GM15510 (cell line): ENCODE measurements around the gene DNAJC9.
A peak's percentile ranks its signal among the peaks of the same experiment; 100 is the strongest.

Source experiments
- POLR2A ChIP-seq: IDR thresholded peaks from 3 replicates; pipeline ENCODE4 v1.6.1; 2011; ENCODE audit warnings: borderline replicate concordance; ENCODE audit not compliant: insufficient read length; ENCODE audit errors: extremely low read depth

Gene DNAJC9, protein sequence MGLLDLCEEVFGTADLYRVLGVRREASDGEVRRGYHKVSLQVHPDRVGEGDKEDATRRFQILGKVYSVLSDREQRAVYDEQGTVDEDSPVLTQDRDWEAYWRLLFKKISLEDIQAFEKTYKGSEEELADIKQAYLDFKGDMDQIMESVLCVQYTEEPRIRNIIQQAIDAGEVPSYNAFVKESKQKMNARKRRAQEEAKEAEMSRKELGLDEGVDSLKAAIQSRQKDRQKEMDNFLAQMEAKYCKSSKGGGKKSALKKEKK

DNA sequence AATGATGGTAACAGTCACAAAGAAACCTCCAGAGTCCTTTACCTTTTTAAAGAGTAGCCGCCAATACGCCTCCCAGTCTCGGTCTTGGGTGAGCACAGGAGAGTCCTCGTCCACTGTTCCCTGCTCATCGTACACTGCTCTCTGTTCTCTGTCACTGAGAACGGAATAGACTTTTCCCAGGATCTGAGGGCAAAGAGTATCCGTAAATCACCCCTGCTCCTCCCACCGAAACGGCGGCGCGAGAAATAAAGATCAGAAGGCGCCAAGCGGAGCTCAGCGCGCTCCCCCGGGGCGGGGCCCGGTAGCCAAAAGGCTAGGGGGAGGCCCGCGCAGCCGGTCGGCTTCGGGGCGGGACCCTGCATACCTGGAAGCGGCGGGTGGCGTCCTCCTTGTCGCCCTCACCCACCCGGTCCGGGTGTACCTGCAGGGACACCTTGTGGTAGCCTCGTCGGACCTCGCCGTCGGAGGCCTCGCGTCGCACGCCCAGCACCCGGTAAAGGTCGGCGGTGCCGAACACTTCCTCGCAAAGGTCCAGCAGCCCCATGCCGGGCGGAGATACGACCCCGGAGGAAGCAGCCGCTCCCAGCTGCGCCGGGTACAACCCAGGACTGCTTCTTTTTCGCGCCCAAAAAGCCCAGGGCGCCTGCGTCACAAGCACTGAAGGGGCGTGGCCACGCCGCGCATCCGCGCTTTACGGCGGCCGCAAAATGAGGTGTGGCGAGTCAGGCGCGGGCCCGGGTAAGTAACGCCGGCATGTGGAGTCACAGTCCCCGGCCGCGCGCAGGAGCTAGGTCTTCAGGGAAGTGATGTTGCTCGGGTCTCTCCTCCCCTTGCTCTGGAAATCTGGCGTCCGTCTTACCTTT is at the start of gene DNAJC9:
Gene DNAJC9 (minus strand): TSS at position 610 of the 863 bp plus-strand sequence. CDS start 66 bp downstream, at position 544.
- TF ChIP-seq POLR2A: peak; percentile 97

DNA sequence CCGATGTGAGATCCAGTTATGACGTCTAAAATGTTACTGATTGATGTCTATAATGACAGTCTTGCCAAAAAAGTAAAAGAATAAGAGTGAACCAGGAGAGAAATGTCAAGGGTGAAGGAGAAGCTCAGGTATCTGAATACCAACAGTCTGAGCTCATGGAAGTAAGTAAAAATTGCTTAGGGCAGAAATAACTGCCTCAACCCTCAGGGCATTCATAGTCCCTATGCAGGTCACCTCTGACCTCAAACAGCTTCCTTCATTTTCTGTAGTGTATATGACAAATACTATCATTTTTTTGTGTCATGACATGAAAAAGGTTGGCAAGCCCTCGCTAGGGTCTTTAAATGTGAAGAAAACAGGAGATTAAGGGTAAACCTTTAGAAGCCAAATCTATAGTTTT is 46.4 kb upstream of the DNAJC9 start:
- no peak for TF ChIP-seq POLR2A

DNA sequence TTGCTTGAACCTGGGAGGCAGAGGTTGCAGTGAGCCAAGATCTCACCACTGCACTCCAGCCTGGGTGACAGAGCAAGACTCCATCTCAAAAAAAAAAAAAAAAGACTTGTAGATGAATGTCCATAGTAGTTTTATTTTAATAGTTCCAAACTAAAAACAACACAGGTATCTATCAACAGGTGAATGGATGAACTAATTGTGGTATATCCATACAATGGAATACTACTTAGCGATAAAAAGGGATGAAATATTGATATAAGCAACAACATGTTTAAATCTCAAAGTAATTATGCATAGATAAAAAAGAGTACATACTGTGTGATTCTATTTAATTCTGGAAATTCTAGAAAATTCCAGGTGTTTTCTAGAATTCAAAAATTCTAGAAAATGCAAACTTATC is 42.9 kb upstream of the DNAJC9 start:
- no peak for TF ChIP-seq POLR2A

DNA sequence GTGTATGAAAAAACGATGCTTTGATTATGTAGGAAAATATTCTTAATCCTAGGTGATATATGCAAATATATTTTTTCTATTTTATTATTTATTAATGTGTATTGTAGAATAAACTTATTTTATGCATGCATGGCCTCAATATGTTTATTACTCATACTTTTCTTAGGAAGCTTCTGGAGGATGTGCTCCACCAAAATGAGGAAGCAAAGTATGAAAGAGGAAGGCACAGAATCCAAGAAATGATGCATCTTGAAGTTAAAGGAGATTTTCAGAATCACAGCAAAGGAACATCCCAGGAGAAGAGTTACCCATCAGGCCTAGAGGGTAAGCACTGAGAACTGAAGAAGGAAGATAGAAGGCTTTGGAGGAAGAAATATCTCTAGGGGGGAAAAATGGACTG is 40.4 kb upstream of the DNAJC9 start:
- TF ChIP-seq POLR2A: no peak

DNA sequence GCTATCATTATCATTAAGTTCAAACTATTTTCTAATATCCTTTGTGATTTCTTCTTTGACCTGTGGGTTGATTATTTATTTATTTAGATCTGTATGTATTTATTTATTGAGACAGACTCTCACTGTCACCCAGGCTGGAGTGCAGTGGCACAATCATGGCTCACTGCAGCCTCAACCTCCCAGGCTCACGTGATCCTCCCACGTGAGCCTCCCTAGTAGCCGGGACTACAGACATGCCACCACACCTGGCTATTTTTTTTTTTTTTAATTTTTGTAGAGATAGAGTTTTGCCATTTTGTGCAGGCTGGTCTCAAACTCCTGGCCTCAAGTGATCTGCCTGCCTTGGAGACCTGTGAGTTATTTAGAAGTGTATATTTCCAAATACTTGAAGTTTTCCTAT is 34.0 kb upstream of the DNAJC9 start:
- no peak for TF ChIP-seq POLR2A

DNA sequence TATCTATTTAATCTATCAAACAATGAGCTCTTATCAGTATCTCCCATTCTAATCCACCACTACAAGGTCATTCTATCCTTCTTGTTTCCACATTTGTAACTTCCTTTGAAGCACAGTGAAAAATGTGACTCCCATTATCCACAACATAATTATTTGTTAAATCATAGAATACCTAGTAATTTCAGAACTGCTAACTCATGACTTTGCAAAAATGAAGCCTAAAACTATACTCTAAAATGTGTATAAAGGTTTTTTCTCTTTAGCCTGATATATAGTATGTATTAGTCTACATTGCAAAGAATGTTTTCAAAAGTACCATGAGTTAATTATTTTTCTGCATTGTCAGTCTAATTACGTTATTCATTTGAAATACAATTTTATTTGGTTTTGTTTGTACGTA is 17.4 kb upstream of the DNAJC9 start:
- no peak for TF ChIP-seq POLR2A

DNA sequence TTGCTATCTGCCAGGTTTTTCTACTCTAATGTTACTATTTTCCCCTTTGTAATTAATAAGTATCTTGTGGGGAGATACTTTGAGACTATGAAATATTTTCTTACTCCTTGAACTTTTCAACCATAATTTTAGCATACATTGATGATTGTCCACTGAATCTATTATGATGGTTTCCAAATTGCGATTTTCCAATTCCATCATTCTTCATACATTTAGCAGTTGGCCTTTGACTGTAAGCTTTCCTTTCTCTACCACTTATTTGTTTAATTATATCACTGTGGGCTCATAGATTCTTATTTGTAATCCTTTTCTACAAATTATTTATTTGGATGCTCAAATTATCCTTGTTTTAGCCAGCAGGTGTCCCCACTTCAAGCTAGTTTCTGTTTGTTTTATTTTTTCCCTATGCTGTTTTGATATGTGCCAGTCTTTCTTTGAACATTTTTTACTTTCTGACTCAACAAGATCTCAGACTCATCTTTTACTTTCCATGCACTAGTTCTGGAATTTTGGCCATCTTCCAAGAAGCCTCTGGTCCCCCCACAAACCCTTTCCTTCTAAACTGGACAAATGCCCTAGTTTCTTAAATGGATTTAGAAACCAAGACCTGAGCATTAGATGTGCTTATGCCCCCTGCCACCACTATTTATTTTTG is 16.8 kb upstream of the DNAJC9 start:
- TF ChIP-seq POLR2A: no peak

DNA sequence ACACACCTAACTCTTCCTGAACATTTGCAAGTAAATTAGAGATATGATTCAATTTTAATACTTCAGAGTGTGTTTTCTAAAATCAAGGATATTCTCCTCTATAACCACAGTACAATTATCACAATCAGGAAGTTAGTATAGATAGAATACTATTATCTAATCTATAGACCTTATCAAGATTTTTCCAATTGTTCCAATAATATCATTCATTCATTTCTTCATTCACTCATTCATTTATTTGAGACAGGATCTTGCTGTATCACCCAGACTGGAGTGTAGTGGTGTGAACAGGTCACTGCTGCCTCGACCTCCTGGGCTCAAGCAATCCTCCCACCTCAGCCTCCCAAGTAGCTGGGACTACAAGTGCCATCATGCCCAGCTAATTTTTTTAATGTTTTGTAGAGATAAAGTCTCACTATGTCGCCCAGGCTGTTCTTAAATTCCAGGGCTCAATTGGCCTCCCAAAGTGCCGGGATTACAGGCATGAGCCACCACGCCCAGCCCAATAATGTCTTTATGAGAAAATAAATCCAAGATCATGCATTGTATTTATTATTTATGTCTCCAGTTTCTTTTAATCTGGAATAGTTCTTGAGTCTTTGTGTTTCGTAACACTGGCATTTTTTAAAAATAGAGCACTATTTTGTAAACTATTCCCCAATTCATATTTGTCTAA is 16.0 kb upstream of the DNAJC9 start:
- TF ChIP-seq POLR2A: no peak

DNA sequence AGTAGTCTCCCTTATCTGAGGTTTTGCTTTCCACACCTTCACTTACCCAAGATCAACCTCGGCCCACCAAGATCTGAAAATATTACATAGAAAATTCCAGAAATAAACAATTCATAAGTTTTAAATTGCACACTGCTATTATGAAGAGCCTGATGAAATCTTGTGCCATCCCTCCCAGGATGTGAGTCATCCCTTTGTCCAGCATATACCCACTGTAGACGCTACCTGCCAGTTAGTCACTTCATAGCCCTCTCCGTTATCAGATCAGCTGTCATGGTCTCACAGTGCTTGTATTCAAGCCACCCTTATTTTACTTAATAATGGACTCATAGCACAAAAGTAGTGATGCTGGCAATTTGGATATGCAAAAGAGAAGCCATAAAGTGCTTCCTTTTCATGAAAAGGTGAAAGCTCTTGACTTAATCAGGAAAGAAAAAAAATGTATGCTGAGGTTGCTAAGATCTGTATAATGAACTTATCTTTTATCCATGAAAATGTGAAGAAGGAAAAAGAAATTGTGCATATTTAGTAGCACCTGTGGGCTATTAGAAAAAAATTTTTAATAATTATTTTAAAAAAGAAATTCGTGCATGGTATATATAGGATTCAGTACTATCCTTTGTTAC is 15.2 kb upstream of the DNAJC9 start:
- no peak for TF ChIP-seq POLR2A

DNA sequence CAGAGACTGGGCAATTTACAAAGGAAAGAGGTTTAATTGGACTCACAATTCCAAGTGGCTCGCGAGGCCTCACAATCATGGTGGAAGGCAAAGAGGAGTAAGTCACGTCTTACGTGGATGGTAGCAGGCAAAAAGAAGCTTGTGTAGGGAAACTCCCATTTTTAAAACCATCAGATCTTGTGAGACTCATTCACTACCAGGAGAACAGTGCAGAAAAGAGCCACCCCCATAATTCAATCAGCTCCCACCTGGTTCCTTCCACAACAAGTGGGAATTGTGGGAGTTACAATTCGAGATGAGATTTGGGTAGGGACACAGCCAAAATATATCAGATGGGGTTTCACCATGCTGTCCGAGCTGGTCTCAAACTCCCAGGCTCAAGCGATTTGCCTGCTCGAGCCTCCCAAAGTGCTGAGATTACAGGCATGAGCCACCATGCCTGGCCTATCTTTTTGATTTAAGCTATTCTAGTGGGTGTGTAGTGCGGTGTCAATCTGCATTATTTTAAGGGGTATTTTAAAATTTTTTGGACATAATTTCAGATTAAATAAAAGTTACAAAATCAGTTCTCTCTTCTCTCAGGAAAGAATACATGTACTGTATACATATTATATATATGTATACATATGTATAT is 14.4 kb upstream of the DNAJC9 start:
- TF ChIP-seq POLR2A: no peak

DNA sequence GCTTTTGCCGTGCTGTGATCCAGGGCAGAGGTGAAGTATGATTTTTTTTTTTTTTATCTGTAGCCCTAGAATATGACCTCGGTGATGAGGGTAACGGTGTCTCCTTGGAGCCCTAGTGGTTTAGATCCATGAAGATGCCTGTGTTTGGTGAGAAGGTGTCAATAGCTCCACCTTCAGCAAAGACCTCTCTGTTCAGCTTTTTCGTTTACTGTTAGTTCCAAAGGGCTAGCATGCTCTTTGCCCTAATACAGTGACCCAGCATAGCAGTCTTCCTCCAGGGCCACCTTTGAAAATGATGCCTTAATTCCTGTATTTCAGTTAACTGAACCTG is 6.1 kb upstream of the DNAJC9 start:
- TF ChIP-seq POLR2A: no peak

DNA sequence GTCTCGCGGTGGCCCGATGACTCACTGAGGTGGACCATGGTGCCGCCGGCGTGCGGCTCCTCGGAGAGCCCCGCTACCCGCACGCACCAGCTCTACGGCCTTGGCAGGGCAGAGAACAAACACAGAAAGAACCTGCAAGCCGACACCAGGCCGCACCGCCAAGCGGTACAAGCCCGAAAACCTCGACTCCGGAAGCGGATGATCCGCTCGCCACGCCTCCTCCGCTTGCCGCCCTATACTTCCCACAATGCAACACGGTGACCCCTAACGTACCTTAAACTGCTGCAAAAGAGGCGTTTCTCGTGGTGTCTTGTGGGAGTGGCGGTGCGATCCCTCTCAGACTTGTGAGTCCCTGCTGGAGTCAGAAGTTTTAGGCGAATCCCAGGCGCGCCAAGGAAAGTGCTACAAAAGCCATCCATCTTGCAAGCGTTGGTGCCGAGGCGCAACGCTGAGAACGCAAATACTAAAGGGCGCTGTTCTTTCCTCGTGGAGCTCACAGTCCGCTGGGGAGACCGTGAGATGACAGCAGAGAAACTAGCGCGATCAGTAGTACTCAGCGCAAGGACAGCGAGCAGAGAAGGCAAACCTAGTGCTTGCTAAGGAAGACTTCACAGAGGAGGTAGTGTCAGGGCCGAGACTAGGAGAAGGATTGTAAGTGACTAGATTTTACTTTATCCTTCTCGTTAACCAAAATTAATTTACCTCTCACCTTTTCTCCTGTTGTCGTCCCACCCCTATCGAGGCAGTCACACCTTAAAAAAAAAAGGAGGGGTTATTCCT is 5.6 kb upstream of the DNAJC9 start, which contains the start of gene MRPS16:
Gene MRPS16 (minus strand): TSS at position 200 of the 780 bp plus-strand sequence. CDS start 162 bp downstream, at position 38.
- TF ChIP-seq POLR2A: peak; percentile 96
